ENCODE data around the gene TTLL6.

The TTLL6 gene

DNA sequence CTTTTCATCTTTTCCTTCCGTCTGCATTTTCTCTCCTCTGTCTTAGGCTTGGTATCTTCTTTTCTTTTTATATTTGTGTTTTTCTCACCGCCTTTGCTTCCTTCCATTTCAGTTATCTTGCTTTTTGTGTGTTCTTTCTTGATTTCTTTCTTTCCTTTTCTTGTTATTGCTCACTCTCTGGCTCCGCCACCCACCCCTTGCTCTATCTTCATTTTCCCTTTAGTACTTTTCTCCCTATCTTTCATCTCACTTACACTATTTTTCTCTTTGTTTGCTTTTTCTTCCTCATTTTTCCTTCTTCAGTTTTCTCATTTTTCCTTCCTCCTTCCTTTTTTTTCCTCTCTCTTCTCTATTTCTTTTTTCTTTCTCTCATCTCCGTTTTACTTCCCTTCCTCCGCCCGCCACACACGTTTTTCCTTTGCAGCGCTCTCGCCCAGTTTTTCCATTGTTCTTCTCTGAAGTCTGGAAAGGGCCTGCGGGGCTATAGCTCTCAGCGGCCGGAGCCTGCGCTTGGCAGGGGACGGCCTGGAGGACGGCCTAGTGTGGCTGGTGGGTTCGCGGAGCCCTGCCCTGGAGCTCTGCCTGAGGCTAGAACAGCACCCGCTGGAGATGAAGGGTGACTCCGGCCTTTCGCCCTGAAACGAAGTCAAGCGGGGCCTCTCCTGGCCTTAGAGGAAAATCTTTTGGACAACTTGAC lies 83.2 kb downstream of the TTLL6 start:
- no peaks in the 10 kb centered on the region for H3K36me3 ChIP-seq (ENCODE audit: control insufficient read depth in 2 of 2, insufficient read depth in 1 of 2, low read length in 2 of 2)
- H3K4me3 ChIP-seq (ENCODE audit: low read depth, low read length) = no peak overlapping the region
- ChIA-PET CTCF (interaction anchor here (1.3 to 3.5 kb wide), 4 partner anchors 10 to 145 kb away, joined by 4 to 20 read pairs (median 8); partner anchors contain the start of gene PRAC2), POLR2A (interaction anchor here (0.8 to 0.9 kb wide), 2 partner anchors 9 to 22 kb away, joined by 3 to 4 read pairs; no protein-coding TSS in a partner anchor)
- peaks cover 7% of the 10 kb centered on the region for H3K4me1 ChIP-seq (ENCODE audit: control insufficient read depth, insufficient read depth, low read length)
- no peak overlapping the region for H3K27ac ChIP-seq (ENCODE audit: extremely low read depth, low read depth, low read length)
- H3K9me3 ChIP-seq (ENCODE audit: control insufficient read depth, insufficient read depth, low read depth, low read length) = no peaks in the 10 kb centered on the region
- TF ChIP-seq ZNF174 (tag by site-specific recombination; IDR thresholded peaks at IDR 0.05) (no peak), ZNF366 (tag by site-specific recombination; conservative IDR thresholded peaks at IDR 0.05) (peak; percentile 61; the same call in 1 of the 2 replicates), PRDM1 (tag by site-specific recombination; IDR thresholded peaks at IDR 0.05) (peak; percentile 81), ZNF596 (tag by site-specific recombination; IDR thresholded peaks at IDR 0.05) (no peak), ZSCAN23 (tag by site-specific recombination; IDR thresholded peaks at IDR 0.05) (no peak), ZNF211 (tag by site-specific recombination; IDR thresholded peaks at IDR 0.05; ENCODE audit: low read depth) (no peak)
- TF ChIP-seq, protein P1, sequence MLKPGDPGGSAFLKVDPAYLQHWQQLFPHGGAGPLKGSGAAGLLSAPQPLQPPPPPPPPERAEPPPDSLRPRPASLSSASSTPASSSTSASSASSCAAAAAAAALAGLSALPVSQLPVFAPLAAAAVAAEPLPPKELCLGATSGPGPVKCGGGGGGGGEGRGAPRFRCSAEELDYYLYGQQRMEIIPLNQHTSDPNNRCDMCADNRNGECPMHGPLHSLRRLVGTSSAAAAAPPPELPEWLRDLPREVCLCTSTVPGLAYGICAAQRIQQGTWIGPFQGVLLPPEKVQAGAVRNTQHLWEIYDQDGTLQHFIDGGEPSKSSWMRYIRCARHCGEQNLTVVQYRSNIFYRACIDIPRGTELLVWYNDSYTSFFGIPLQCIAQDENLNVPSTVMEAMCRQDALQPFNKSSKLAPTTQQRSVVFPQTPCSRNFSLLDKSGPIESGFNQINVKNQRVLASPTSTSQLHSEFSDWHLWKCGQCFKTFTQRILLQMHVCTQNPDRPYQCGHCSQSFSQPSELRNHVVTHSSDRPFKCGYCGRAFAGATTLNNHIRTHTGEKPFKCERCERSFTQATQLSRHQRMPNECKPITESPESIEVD (tag by site-specific recombination; IDR thresholded peaks at IDR 0.05) = no peak

DNA sequence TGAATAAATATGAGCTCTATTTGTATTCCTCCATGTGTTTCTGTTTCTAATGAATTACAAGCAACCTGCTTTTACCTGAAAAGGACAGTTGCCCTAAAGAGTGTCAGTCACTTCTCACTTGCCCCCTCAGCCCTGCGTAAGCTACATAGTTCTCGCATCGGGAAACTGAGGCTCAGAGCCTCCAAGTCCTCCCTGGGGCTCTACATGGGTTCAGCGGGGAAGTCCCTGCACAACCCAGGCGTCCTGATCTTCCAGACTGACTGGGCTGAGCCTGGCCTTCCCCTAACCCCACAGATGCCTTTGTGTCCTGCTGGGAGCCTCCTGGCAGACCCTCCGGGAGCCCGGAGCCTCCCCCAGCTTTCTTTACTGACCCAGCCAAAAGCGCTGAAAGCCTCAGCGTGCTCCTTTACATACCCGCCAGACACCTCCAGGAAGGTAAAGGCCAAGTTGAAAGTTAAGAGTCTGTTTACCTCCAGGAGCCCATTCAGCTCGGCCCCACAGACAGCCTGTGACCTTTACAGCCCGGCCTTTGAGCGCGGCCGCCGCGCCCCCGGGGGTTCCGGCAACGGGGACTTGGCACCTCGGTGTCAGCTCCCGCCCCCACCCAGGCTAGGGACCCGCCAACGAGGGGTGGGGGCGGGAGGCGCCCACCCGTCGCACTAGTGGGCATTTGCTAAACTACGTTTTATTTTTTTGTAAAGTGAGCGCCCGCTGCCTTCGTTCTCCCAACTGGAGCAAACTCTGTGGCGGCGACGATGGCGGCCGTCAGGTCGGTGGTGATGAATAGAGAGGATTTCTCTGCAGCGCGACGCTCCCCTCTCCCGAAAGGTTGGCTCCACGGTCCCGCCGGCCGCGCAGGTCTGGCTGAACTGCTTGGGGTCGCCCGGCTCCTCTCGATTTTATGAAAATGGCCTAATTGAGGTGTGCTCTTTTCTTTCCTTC lies 84.1 kb downstream of the TTLL6 start:
- H3K9me3 ChIP-seq (ENCODE audit: control insufficient read depth, insufficient read depth, low read depth, low read length) = no peaks in the 10 kb centered on the region
- POLR2A ChIA-PET = no interaction called here
- H3K4me3 ChIP-seq (ENCODE audit: low read depth, low read length) = no peak overlapping the region
- no peak overlapping the region for H3K27ac ChIP-seq (ENCODE audit: extremely low read depth, low read depth, low read length)
- no peaks in the 10 kb centered on the region for H3K36me3 ChIP-seq (ENCODE audit: control insufficient read depth in 2 of 2, insufficient read depth in 1 of 2, low read length in 2 of 2)
- CTCF ChIA-PET = interaction anchor here (0.6 to 10.9 kb wide), 6 partner anchors 9 to 285 kb away, joined by 3 to 118 read pairs (median 9); partner anchors contain the start of gene PRAC2
- H3K4me1 ChIP-seq (ENCODE audit: control insufficient read depth, insufficient read depth, low read length) = peaks cover 7% of the 10 kb centered on the region
- TF ChIP-seq, protein P2, sequence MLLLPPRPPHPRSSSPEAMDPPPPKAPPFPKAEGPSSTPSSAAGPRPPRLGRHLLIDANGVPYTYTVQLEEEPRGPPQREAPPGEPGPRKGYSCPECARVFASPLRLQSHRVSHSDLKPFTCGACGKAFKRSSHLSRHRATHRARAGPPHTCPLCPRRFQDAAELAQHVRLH (tag by site-specific recombination; IDR thresholded peaks at IDR 0.05) = no peak
- TF ChIP-seq ZNF121 (tag by site-specific recombination; IDR thresholded peaks at IDR 0.05) (no peak), ZNF621 (tag by site-specific recombination; IDR thresholded peaks at IDR 0.05) (no peak), ZNF658 (tag by site-specific recombination; IDR thresholded peaks at IDR 0.05) (no peak), MEIS1 (CRISPR knock-in tag; IDR thresholded peaks at IDR 0.05; ENCODE audit: borderline replicate concordance) (no peak), ZNF600 (tag by site-specific recombination; IDR thresholded peaks at IDR 0.05) (no peak), ZNF560 (tag by site-specific recombination; IDR thresholded peaks at IDR 0.05; ENCODE audit: borderline replicate concordance) (no peak), ZEB2 (tag by site-specific recombination; IDR thresholded peaks at IDR 0.05) (no peak), REPIN1 (tag by site-specific recombination; IDR thresholded peaks at IDR 0.05; ENCODE audit: low read depth) (no peak), ZNF335 (tag by site-specific recombination; conservative IDR thresholded peaks at IDR 0.05) (no peak), ZNF138 (tag by site-specific recombination; IDR thresholded peaks at IDR 0.05; ENCODE audit: borderline replicate concordance) (no peak), ZNF19 (tag by site-specific recombination; IDR thresholded peaks at IDR 0.05; ENCODE audit: low read depth) (no peak)
- TF ChIP-seq, protein P3, sequence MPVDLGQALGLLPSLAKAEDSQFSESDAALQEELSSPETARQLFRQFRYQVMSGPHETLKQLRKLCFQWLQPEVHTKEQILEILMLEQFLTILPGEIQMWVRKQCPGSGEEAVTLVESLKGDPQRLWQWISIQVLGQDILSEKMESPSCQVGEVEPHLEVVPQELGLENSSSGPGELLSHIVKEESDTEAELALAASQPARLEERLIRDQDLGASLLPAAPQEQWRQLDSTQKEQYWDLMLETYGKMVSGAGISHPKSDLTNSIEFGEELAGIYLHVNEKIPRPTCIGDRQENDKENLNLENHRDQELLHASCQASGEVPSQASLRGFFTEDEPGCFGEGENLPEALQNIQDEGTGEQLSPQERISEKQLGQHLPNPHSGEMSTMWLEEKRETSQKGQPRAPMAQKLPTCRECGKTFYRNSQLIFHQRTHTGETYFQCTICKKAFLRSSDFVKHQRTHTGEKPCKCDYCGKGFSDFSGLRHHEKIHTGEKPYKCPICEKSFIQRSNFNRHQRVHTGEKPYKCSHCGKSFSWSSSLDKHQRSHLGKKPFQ (tag by site-specific recombination; IDR thresholded peaks at IDR 0.05) = no peak
- TF ChIP-seq, protein P4, sequence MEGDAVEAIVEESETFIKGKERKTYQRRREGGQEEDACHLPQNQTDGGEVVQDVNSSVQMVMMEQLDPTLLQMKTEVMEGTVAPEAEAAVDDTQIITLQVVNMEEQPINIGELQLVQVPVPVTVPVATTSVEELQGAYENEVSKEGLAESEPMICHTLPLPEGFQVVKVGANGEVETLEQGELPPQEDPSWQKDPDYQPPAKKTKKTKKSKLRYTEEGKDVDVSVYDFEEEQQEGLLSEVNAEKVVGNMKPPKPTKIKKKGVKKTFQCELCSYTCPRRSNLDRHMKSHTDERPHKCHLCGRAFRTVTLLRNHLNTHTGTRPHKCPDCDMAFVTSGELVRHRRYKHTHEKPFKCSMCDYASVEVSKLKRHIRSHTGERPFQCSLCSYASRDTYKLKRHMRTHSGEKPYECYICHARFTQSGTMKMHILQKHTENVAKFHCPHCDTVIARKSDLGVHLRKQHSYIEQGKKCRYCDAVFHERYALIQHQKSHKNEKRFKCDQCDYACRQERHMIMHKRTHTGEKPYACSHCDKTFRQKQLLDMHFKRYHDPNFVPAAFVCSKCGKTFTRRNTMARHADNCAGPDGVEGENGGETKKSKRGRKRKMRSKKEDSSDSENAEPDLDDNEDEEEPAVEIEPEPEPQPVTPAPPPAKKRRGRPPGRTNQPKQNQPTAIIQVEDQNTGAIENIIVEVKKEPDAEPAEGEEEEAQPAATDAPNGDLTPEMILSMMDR (tag by site-specific recombination; IDR thresholded peaks at IDR 0.05) = no peak
- TF ChIP-seq, protein P5, sequence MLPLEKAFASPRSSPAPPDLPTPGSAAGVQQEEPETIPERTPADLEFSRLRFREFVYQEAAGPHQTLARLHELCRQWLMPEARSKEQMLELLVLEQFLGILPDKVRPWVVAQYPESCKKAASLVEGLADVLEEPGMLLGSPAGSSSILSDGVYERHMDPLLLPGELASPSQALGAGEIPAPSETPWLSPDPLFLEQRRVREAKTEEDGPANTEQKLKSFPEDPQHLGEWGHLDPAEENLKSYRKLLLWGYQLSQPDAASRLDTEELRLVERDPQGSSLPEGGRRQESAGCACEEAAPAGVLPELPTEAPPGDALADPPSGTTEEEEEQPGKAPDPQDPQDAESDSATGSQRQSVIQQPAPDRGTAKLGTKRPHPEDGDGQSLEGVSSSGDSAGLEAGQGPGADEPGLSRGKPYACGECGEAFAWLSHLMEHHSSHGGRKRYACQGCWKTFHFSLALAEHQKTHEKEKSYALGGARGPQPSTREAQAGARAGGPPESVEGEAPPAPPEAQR (tag by site-specific recombination; IDR thresholded peaks at IDR 0.05) = no peak
- TF ChIP-seq, protein P6, sequence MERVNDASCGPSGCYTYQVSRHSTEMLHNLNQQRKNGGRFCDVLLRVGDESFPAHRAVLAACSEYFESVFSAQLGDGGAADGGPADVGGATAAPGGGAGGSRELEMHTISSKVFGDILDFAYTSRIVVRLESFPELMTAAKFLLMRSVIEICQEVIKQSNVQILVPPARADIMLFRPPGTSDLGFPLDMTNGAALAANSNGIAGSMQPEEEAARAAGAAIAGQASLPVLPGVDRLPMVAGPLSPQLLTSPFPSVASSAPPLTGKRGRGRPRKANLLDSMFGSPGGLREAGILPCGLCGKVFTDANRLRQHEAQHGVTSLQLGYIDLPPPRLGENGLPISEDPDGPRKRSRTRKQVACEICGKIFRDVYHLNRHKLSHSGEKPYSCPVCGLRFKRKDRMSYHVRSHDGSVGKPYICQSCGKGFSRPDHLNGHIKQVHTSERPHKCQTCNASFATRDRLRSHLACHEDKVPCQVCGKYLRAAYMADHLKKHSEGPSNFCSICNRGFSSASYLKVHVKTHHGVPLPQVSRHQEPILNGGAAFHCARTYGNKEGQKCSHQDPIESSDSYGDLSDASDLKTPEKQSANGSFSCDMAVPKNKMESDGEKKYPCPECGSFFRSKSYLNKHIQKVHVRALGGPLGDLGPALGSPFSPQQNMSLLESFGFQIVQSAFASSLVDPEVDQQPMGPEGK (tag by site-specific recombination; IDR thresholded peaks at IDR 0.05) = no peak

Data from HEK293 (cell line).